Colonic mucosa (tissue), 4 donors: Measurements from ENCODE around the gene HSF4. TPM values are rescaled to one million over a fixed set of nuclear protein-coding genes. Genes with fewer than 3 reads are reported as not detected.
A peak's percentile ranks its signal among the peaks of the same experiment; 100 is the strongest.

Source experiments
- DNase-seq: peaks from one replicate; pipeline ENCODE4 v3.0.0-alpha.2; 2020
- H3K27ac ChIP-seq: fragments of 200-600 bp; one replicate; pipeline ENCODE4 v1.8.0; 2021
- H3K27me3 ChIP-seq: fragments of 200-600 bp; one replicate; pipeline ENCODE4 v1.8.0; 2021
- H3K36me3 ChIP-seq: fragments of 200-600 bp; one replicate; pipeline ENCODE4 v1.8.0; 2021
- H3K4me1 ChIP-seq: fragments of 200-600 bp; one replicate; pipeline ENCODE4 v1.8.0; 2021; ENCODE audit warnings: mild to moderate bottlenecking
- H3K4me3 ChIP-seq: fragments of 200-600 bp; one replicate; pipeline ENCODE4 v1.8.0; 2021
- H3K9ac ChIP-seq, 2 donors: one replicate each; pipeline ENCODE4 v1.7.0; 2013; ENCODE audit warnings: control low read depth in 2 of 2, low read depth in 2 of 2, low read length in 2 of 2
- H3K9me3 ChIP-seq: fragments of 200-600 bp; one replicate; pipeline ENCODE4 v1.8.0; 2021
- CTCF ChIP-seq: fragments of 200-600 bp; IDR thresholded peaks from one replicate; pipeline ENCODE4 v1.8.0; 2022; ENCODE audit warnings: antibody characterized with exemption, mild to moderate bottlenecking
- intact Hi-C: fragments of 100-400 bp; cut with DNase I; formaldehyde crosslinking; loops from one replicate; pipeline ENCODE4 v1.14.1; 2022
- total RNA-seq, 2 donors: library from RNA; stranded (reverse); fragmentation: NEBNext Ultra II Directional in 1 of 2; extraction: Animal tissue kit (Norgen Biotek cat#: 25700) in 1 of 2; gene quantifications; one replicate each; pipeline ENCODE4 v1.2.1, GENCODE V29; 2021
- donor health status: healthy.
- donor health status: DM: no; HTN: no; CAD: no.
- donor health status: DM: no; HTN: no; CAD: no.

Gene HSF4
- total RNA-seq, 2 donors from 2014 or later = 23.6 TPM

GRCh38 chr16:67170168-67170948 is 5.8 kb downstream of the HSF4 start, which contains the start of gene NOL3:
Gene NOL3, plus strand, starts transcription at chr16:67170538.
- peaks cover 11% of the 10 kb centered on the region for H3K27me3 ChIP-seq
- H3K27ac ChIP-seq = peak within 1 kb of the TSS; percentile 38
- H3K9ac ChIP-seq = peak within 1 kb of the TSS; percentile 62 to 72
- TF ChIP-seq CTCF = no peak
- peak within 1 kb of the TSS; percentile 34 for H3K4me3 ChIP-seq
- no peaks in the 10 kb centered on the region for H3K36me3 ChIP-seq
- intact Hi-C loops = no loop called here
- peak; percentile 89 for DNase-seq
- H3K4me1 ChIP-seq = peaks cover 23% of the 10 kb centered on the region
- no peaks in the 10 kb centered on the region for H3K9me3 ChIP-seq

- peak overlapping the region; percentile 34 for H3K4me3 ChIP-seq
- H3K27ac ChIP-seq = peak overlapping the region; percentile 38
- intact Hi-C loops = no loop called here
- peaks cover 4% of the 10 kb centered on the region for H3K27me3 ChIP-seq
- H3K9me3 ChIP-seq = no peaks in the 10 kb centered on the region
- no peak for TF ChIP-seq CTCF
- H3K9ac ChIP-seq = peak overlapping the region; percentile 62 to 65
- H3K4me1 ChIP-seq = peaks cover 23% of the 10 kb centered on the region
- H3K36me3 ChIP-seq = no peaks in the 10 kb centered on the region
- peak; percentile 32 for DNase-seq
Observed at GRCh38 chr16:67170949-67171649, 6.6 kb downstream of the HSF4 start.

- Histone ChIP-seq H3K9me3 (no peaks in the 10 kb centered on the region), H3K36me3 (no peaks in the 10 kb centered on the region), H3K4me3 (peak overlapping the region; percentile 50), H3K9ac (peak overlapping the region; percentile 64 to 88), H3K27me3 (no peaks in the 10 kb centered on the region), H3K4me1 (peaks cover 23% of the 10 kb centered on the region), H3K27ac (peak overlapping the region; percentile 94)
- intact Hi-C loops = no loop called here
- DNase-seq = peak; percentile 25
- no peak for TF ChIP-seq CTCF
Observed at GRCh38 chr16:67173323-67173722, 8.8 kb downstream of the HSF4 start.

GRCh38 chr16:67173808-67174705 is 9.5 kb downstream of the HSF4 start:
- Histone ChIP-seq H3K27ac (peak overlapping the region; percentile 94), H3K36me3 (no peaks in the 10 kb centered on the region), H3K27me3 (no peaks in the 10 kb centered on the region), H3K9me3 (no peaks in the 10 kb centered on the region), H3K9ac (peak overlapping the region; percentile 64 to 88), H3K4me1 (peaks cover 26% of the 10 kb centered on the region), H3K4me3 (peak overlapping the region; percentile 50)
- DNase-seq = peak; percentile 92
- intact Hi-C loops = no loop called here
- no peak for TF ChIP-seq CTCF

- peak overlapping the region; percentile 94 for H3K27ac ChIP-seq
- intact Hi-C loops = no loop called here
- no peak for DNase-seq
- peaks cover 19% of the 10 kb centered on the region for H3K4me1 ChIP-seq
- H3K27me3 ChIP-seq = no peaks in the 10 kb centered on the region
- H3K36me3 ChIP-seq = no peaks in the 10 kb centered on the region
- peak overlapping the region; percentile 50 for H3K4me3 ChIP-seq
- H3K9me3 ChIP-seq = no peaks in the 10 kb centered on the region
- peak overlapping the region; percentile 64 to 88 for H3K9ac ChIP-seq
- TF ChIP-seq CTCF = no peak
Observed at GRCh38 chr16:67174706-67175231, 10.2 kb downstream of the HSF4 start.
